Endodermal cell (in vitro differentiated cells): ENCODE results near the gene DNAJB4. TPM values are rescaled to one million over a fixed set of nuclear protein-coding genes. Genes with fewer than 3 reads are reported as not detected.

Experiments
- DNase-seq: peaks from one replicate; pipeline ENCODE4 v3.0.0-alpha.2; 2017
- H3K27ac ChIP-seq: 2 replicates; pipeline ENCODE4 v1.5.1; 2013; ENCODE audit warnings: mild to moderate bottlenecking, low read depth, low read length, moderate library complexity
- H3K27me3 ChIP-seq: 2 replicates; pipeline ENCODE4 v1.6.1; 2013; ENCODE audit warnings: mild to moderate bottlenecking, low read length, moderate library complexity; ENCODE audit not compliant: insufficient read depth, control insufficient read depth, poor library complexity, severe bottlenecking
- H3K36me3 ChIP-seq: 2 replicates; pipeline ENCODE4 v1.7.0; 2013; ENCODE audit warnings: mild to moderate bottlenecking, low read length, moderate library complexity; ENCODE audit not compliant: control insufficient read depth, insufficient read depth
- H3K4me1 ChIP-seq: one replicate; pipeline ENCODE4 v1.7.0; 2013; ENCODE audit warnings: low read length; ENCODE audit not compliant: control insufficient read depth, insufficient read depth
- H3K4me3 ChIP-seq: 2 replicates; pipeline ENCODE4 v1.5.1; 2013; ENCODE audit warnings: mild to moderate bottlenecking, low read length, moderate library complexity
- H3K9ac ChIP-seq: 2 replicates; pipeline ENCODE4 v1.6.1; 2013; ENCODE audit warnings: mild to moderate bottlenecking, low read length, moderate library complexity; ENCODE audit not compliant: poor library complexity, severe bottlenecking; ENCODE audit errors: extremely low read depth
- H3K9me3 ChIP-seq: 2 replicates; pipeline ENCODE4 v1.6.1; 2013; ENCODE audit warnings: mild to moderate bottlenecking, low read length, moderate library complexity; ENCODE audit not compliant: control insufficient read depth
- H3K27ac Mint-ChIP-seq: 2 replicates; pipeline ENCODE4 v1.8.0; 2020; ENCODE audit warnings: mixed read lengths
- H3K27me3 Mint-ChIP-seq: 2 replicates; pipeline ENCODE4 v1.8.0; 2021; ENCODE audit warnings: mild to moderate bottlenecking, mixed read lengths; ENCODE audit not compliant: insufficient read depth
- H3K36me3 Mint-ChIP-seq: 2 replicates; pipeline ENCODE4 v1.8.0; 2020; ENCODE audit warnings: low read depth, mixed read lengths
- H3K4me1 Mint-ChIP-seq: 2 replicates; pipeline ENCODE4 v1.8.0; 2020; ENCODE audit warnings: mixed read lengths
- H3K4me3 Mint-ChIP-seq: 2 replicates; pipeline ENCODE4 v1.8.0; 2020; ENCODE audit warnings: mild to moderate bottlenecking, moderate library complexity, mixed read lengths
- H3K9me3 Mint-ChIP-seq: 2 replicates; pipeline ENCODE4 v1.8.0; 2020; ENCODE audit warnings: mild to moderate bottlenecking, mixed read lengths
- WGBS, 2 experiments: methylation state at CpG; one replicate each; pipeline versions ENCODE4 v1.1.5 to v1.1.7; 2013; ENCODE audit warnings: missing lambda C conversion rate in 2 of 2, mixed read lengths in 1 of 2; ENCODE audit not compliant: insufficient coverage in 1 of 2, insufficient read length in 1 of 2; 5-methylcytosine and 5-hydroxymethylcytosine counted together
- total RNA-seq, 2 donors: library from RNA; stranded (reverse); fragmentation: NEBNext Ultra II Directional in 1 of 2; extraction: Animal tissue kit (Norgen Biotek cat#: 25700) in 1 of 2; gene quantifications; 2 replicates in 1 of 2; 3 replicates in 1 of 2; pipeline ENCODE4 v1.2.1, GENCODE V29; 2021
- TF ChIP-seq, protein P1 (sequence below): fragments of 200-600 bp; sonication (generic); conservative IDR thresholded peaks from 2 replicates; pipeline ENCODE4 v1.5.0; 2021; ENCODE audit warnings: antibody characterized with exemption, mild to moderate bottlenecking

DNAJB4 gene
- total RNA-seq, 2 donors from 2014 or later: 16.4 to 38.4 TPM

- DNase-seq: no peak
- no peak overlapping the region for H3K9ac ChIP-seq
- WGBS, 2 experiments: 47 to 56% methylated on average over 14 to 19 of the region's 19 CpGs
- Mint-ChIP-seq H3K27ac (no peak overlapping the region), H3K4me1 (peaks cover 18% of the 10 kb centered on the region), H3K9me3 (no peaks in the 10 kb centered on the region), H3K27me3 (peaks cover 48% of the 10 kb centered on the region), H3K36me3 (no peaks in the 10 kb centered on the region), H3K4me3 (peak overlapping the region; percentile 76)
- no peaks in the 10 kb centered on the region for H3K36me3 ChIP-seq
- peak overlapping the region; percentile 79 for H3K4me3 ChIP-seq
- no peaks in the 10 kb centered on the region for H3K9me3 ChIP-seq
- H3K27me3 ChIP-seq: peaks cover 61% of the 10 kb centered on the region
- TF ChIP-seq, protein P1, sequence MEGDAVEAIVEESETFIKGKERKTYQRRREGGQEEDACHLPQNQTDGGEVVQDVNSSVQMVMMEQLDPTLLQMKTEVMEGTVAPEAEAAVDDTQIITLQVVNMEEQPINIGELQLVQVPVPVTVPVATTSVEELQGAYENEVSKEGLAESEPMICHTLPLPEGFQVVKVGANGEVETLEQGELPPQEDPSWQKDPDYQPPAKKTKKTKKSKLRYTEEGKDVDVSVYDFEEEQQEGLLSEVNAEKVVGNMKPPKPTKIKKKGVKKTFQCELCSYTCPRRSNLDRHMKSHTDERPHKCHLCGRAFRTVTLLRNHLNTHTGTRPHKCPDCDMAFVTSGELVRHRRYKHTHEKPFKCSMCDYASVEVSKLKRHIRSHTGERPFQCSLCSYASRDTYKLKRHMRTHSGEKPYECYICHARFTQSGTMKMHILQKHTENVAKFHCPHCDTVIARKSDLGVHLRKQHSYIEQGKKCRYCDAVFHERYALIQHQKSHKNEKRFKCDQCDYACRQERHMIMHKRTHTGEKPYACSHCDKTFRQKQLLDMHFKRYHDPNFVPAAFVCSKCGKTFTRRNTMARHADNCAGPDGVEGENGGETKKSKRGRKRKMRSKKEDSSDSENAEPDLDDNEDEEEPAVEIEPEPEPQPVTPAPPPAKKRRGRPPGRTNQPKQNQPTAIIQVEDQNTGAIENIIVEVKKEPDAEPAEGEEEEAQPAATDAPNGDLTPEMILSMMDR: no peak
- no peaks in the 10 kb centered on the region for H3K4me1 ChIP-seq
- H3K27ac ChIP-seq: no peak overlapping the region
Observed at GRCh38 chr1:78045563-78045925, 40.8 kb downstream of the DNAJB4 start.

GRCh38 chr1:78045926-78046778 lies 41.4 kb downstream of the DNAJB4 start, which contains the start of gene GIPC2:
GIPC2 (plus strand) TSS chr1:78045966; CDS start chr1:78046095, 129 bp downstream.
- peaks cover 48% of the 10 kb centered on the region for H3K27me3 Mint-ChIP-seq
- H3K4me1 Mint-ChIP-seq: peaks cover 18% of the 10 kb centered on the region
- no peaks in the 10 kb centered on the region for H3K4me1 ChIP-seq
- H3K4me3 ChIP-seq: peak within 1 kb of the TSS; percentile 79
- peaks cover 61% of the 10 kb centered on the region for H3K27me3 ChIP-seq
- H3K36me3 ChIP-seq: no peaks in the 10 kb centered on the region
- no peaks in the 10 kb centered on the region for H3K9me3 Mint-ChIP-seq
- H3K4me3 Mint-ChIP-seq: peak within 1 kb of the TSS; percentile 76
- peak within 1 kb of the TSS; percentile 36 for H3K9ac ChIP-seq
- TF ChIP-seq, protein P1: no peak
- H3K9me3 ChIP-seq: no peaks in the 10 kb centered on the region
- 2 to 5% methylated on average over 34 to 85 of the region's 85 CpGs for WGBS, 2 experiments
- H3K36me3 Mint-ChIP-seq: no peaks in the 10 kb centered on the region
- H3K27ac ChIP-seq: no peak within 1 kb of the TSS
- DNase-seq: peak; percentile 81
- H3K27ac Mint-ChIP-seq: peak within 1 kb of the TSS; percentile 86

- no peak overlapping the region for H3K9ac ChIP-seq
- no peaks in the 10 kb centered on the region for H3K9me3 Mint-ChIP-seq
- H3K4me1 Mint-ChIP-seq: peaks cover 18% of the 10 kb centered on the region
- H3K36me3 Mint-ChIP-seq: no peaks in the 10 kb centered on the region
- H3K4me3 Mint-ChIP-seq: peak overlapping the region; percentile 76
- no peak overlapping the region for H3K27ac Mint-ChIP-seq
- H3K4me1 ChIP-seq: no peaks in the 10 kb centered on the region
- WGBS, 2 experiments: 84 to 90% methylated on average over 2 to 4 of the region's 5 CpGs
- H3K27me3 ChIP-seq: peaks cover 61% of the 10 kb centered on the region
- peaks cover 48% of the 10 kb centered on the region for H3K27me3 Mint-ChIP-seq
- DNase-seq: no peak
- no peaks in the 10 kb centered on the region for H3K36me3 ChIP-seq
- no peak overlapping the region for H3K4me3 ChIP-seq
- TF ChIP-seq, protein P1: no peak
- H3K27ac ChIP-seq: no peak overlapping the region
- H3K9me3 ChIP-seq: no peaks in the 10 kb centered on the region
Observed at GRCh38 chr1:78047106-78047505, 42.4 kb downstream of the DNAJB4 start.
